ENCODE measurements around the gene CR2. TPM values are rescaled to one million over a fixed set of nuclear protein-coding genes. Genes with fewer than 3 reads are reported as not detected.

Gene CR2
- polyA plus RNA-seq, 1 donor (not counting 4 experiments of a cell fraction or from before 2014, with no cell fraction given): not detected

GRCh38 chr1:207427832-207428585 lies 26.1 kb upstream of the CR2 start:
- Histone ChIP-seq H3K9me3 (ENCODE audit: control insufficient read depth, low read depth, low read length) (no peaks in the 10 kb centered on the region), H3K4me1 (ENCODE audit: control insufficient read depth, extremely low read depth, insufficient read depth, low read length) (no peaks in the 10 kb centered on the region), H3K4me2 (ENCODE audit: control insufficient read depth, extremely low read depth, insufficient read depth, low read depth, low read length) (no peak overlapping the region), H3K9me1 (ENCODE audit: control insufficient read depth, extremely low read depth, insufficient read depth, low read length) (no peaks in the 10 kb centered on the region), H4K20me1 (ENCODE audit: control insufficient read depth, extremely low read depth, insufficient read depth, low read length) (no peaks in the 10 kb centered on the region), H2AFZ (ENCODE audit: control insufficient read depth, low read length) (no peak overlapping the region), H3K9ac (ENCODE audit: control insufficient read depth, extremely low read depth, insufficient read depth, low read length) (no peak overlapping the region), H3K27me3 (ENCODE audit: control insufficient read depth, extremely low read depth, insufficient read depth, low read length) (peaks cover 22% of the 10 kb centered on the region), H3K27ac (ENCODE audit: control insufficient read depth, insufficient read depth, low read length) (no peak overlapping the region), H3K36me3 (ENCODE audit: control insufficient read depth in 2 of 2, extremely low read depth in 1 of 2, insufficient read depth in 2 of 2, low read length in 2 of 2) (no peaks in the 10 kb centered on the region), H3K4me3 (ENCODE audit: control insufficient read depth in 2 of 3, extremely low read depth in 1 of 3, insufficient read depth in 2 of 3, low read depth in 1 of 3, low read length in 3 of 3) (no peak overlapping the region), H3K79me2 (ENCODE audit: control insufficient read depth, insufficient read depth, low read length) (no peaks in the 10 kb centered on the region)
- TF ChIP-seq EZH2 (IDR thresholded peaks at IDR 0.05; ENCODE audit: low read length) (no peak), CTCF (optimal IDR thresholded peaks at IDR 0.05 in 1 of 3, IDR thresholded peaks at IDR 0.05 in 1 of 3, conservative IDR thresholded peaks at IDR 0.05 in 1 of 3; ENCODE audit: extremely low read depth in 1 of 3, insufficient read depth in 2 of 3, low read length in 3 of 3) (no peak)
- dilution Hi-C loops (cut with MboI; ENCODE audit: extremely low pct_ligation_motif_present, low sequenced_read_pairs): no loop called here
- FAIRE-seq (no peak), DNase-seq (ENCODE audit: low read depth, low spot score) (no peak)

GRCh38 chr1:207428783-207429182 lies 25.3 kb upstream of the CR2 start:
- TF ChIP-seq CTCF (optimal IDR thresholded peaks at IDR 0.05 in 1 of 3, IDR thresholded peaks at IDR 0.05 in 1 of 3, conservative IDR thresholded peaks at IDR 0.05 in 1 of 3; ENCODE audit: extremely low read depth in 1 of 3, insufficient read depth in 2 of 3, low read length in 3 of 3) (no peak), EZH2 (IDR thresholded peaks at IDR 0.05; ENCODE audit: low read length) (no peak)
- DNase-seq (ENCODE audit: low read depth, low spot score) (no peak), FAIRE-seq (no peak)
- H3K27ac ChIP-seq (ENCODE audit: control insufficient read depth, insufficient read depth, low read length): no peak overlapping the region
- peaks cover 18% of the 10 kb centered on the region for H3K27me3 ChIP-seq (ENCODE audit: control insufficient read depth, extremely low read depth, insufficient read depth, low read length)
- H3K4me2 ChIP-seq (ENCODE audit: control insufficient read depth, extremely low read depth, insufficient read depth, low read depth, low read length): no peak overlapping the region
- H3K4me1 ChIP-seq (ENCODE audit: control insufficient read depth, extremely low read depth, insufficient read depth, low read length): no peaks in the 10 kb centered on the region
- dilution Hi-C loops (cut with MboI; ENCODE audit: extremely low pct_ligation_motif_present, low sequenced_read_pairs): no loop called here
- H4K20me1 ChIP-seq (ENCODE audit: control insufficient read depth, extremely low read depth, insufficient read depth, low read length): no peaks in the 10 kb centered on the region
- H2AFZ ChIP-seq (ENCODE audit: control insufficient read depth, low read length): no peak overlapping the region
- H3K9ac ChIP-seq (ENCODE audit: control insufficient read depth, extremely low read depth, insufficient read depth, low read length): no peak overlapping the region
- no peaks in the 10 kb centered on the region for H3K9me1 ChIP-seq (ENCODE audit: control insufficient read depth, extremely low read depth, insufficient read depth, low read length)
- H3K9me3 ChIP-seq (ENCODE audit: control insufficient read depth, low read depth, low read length): no peaks in the 10 kb centered on the region
- H3K36me3 ChIP-seq (ENCODE audit: control insufficient read depth in 2 of 2, extremely low read depth in 1 of 2, insufficient read depth in 2 of 2, low read length in 2 of 2): no peaks in the 10 kb centered on the region
- no peak overlapping the region for H3K4me3 ChIP-seq (ENCODE audit: control insufficient read depth in 2 of 3, extremely low read depth in 1 of 3, insufficient read depth in 2 of 3, low read depth in 1 of 3, low read length in 3 of 3)
- H3K79me2 ChIP-seq (ENCODE audit: control insufficient read depth, insufficient read depth, low read length): no peaks in the 10 kb centered on the region

Data from keratinocyte (primary cell).